Large intestine (tissue), 3 donors: ENCODE measurements around the gene PIK3R3. TPM values are rescaled to one million over a fixed set of nuclear protein-coding genes. Genes with fewer than 3 reads are reported as not detected.
A peak's percentile ranks its signal among the peaks of the same experiment; 100 is the strongest.

ENCODE experiments used
- DNase-seq, 2 donors: peaks; one replicate each; pipeline versions ENCODE4 v3.0.0 to v3.0.0-alpha.2; 2013
- H3K27ac ChIP-seq: one replicate; pipeline ENCODE4 v1.5.1; 2013; ENCODE audit warnings: low read length
- H3K27me3 ChIP-seq: 2 replicates; pipeline ENCODE4 v1.6.1; 2013; ENCODE audit warnings: low read length; ENCODE audit not compliant: control insufficient read depth, insufficient read depth
- H3K36me3 ChIP-seq: 2 replicates; pipeline ENCODE4 v1.6.1; 2013; ENCODE audit warnings: low read length; ENCODE audit not compliant: control insufficient read depth, insufficient read depth
- H3K4me1 ChIP-seq: one replicate; pipeline ENCODE4 v1.6.1; 2013; ENCODE audit warnings: low read length; ENCODE audit not compliant: control insufficient read depth, insufficient read depth
- H3K4me3 ChIP-seq: one replicate; pipeline ENCODE4 v1.5.1; 2013; ENCODE audit warnings: low read length
- H3K9me3 ChIP-seq: one replicate; pipeline ENCODE4 v1.6.1; 2013; ENCODE audit warnings: mild to moderate bottlenecking, low read depth, low read length, moderate library complexity; ENCODE audit not compliant: control insufficient read depth
- WGBS: methylation state at CpG from one replicate; pipeline ENCODE4 v1.1.5; 2013; ENCODE audit warnings: low lambda C conversion rate; ENCODE audit not compliant: insufficient coverage; 5-methylcytosine and 5-hydroxymethylcytosine counted together
- polyA plus RNA-seq: library from polyadenylated mRNA; unstranded; fragments of 120-200 nt; gene quantifications from one replicate; pipeline ENCODE4 v1.2.1, GENCODE V29; 2013

Gene PIK3R3
- polyA plus RNA-seq, 1 donor, result 7.4 TPM

GRCh38 chr1:46153732-46154131 is 21.3 kb upstream of the PIK3R3 start:
- no peaks in the 10 kb centered on the region for H3K4me1 ChIP-seq
- no peaks in the 10 kb centered on the region for H3K9me3 ChIP-seq
- WGBS, result no CpG with 5 or more reads among the region's 1 CpG
- H3K4me3 ChIP-seq, result no peak overlapping the region
- no peaks in the 10 kb centered on the region for H3K27me3 ChIP-seq
- no peaks in the 10 kb centered on the region for H3K36me3 ChIP-seq
- H3K27ac ChIP-seq, result no peak overlapping the region
- no peak for DNase-seq

GRCh38 chr1:46153228-46153627 is 20.8 kb upstream of the PIK3R3 start:
- Histone ChIP-seq H3K9me3 (no peaks in the 10 kb centered on the region), H3K27ac (no peak overlapping the region), H3K4me1 (no peaks in the 10 kb centered on the region), H3K27me3 (no peaks in the 10 kb centered on the region), H3K4me3 (no peak overlapping the region), H3K36me3 (no peaks in the 10 kb centered on the region)
- no CpG with 5 or more reads among the region's 1 CpG for WGBS
- DNase-seq, result no peak

GRCh38 chr1:46152016-46152415 is 19.6 kb upstream of the PIK3R3 start:
- DNase-seq, result no peak
- whole genome bisulfite sequencing, result 100% methylated on average over 1 of the region's 3 CpGs
- H3K4me1 ChIP-seq, result no peaks in the 10 kb centered on the region
- no peak overlapping the region for H3K4me3 ChIP-seq
- H3K27ac ChIP-seq, result no peak overlapping the region
- H3K36me3 ChIP-seq, result no peaks in the 10 kb centered on the region
- H3K27me3 ChIP-seq, result no peaks in the 10 kb centered on the region
- H3K9me3 ChIP-seq, result no peaks in the 10 kb centered on the region

- peaks cover 12% of the 10 kb centered on the region for H3K4me1 ChIP-seq
- H3K27ac ChIP-seq, result no peak overlapping the region
- WGBS, result 100% methylated on average over 1 of the region's 2 CpGs
- no peaks in the 10 kb centered on the region for H3K36me3 ChIP-seq
- no peak for DNase-seq
- no peaks in the 10 kb centered on the region for H3K27me3 ChIP-seq
- H3K4me3 ChIP-seq, result no peak overlapping the region
- H3K9me3 ChIP-seq, result no peaks in the 10 kb centered on the region
These were observed 17.7 kb upstream of the PIK3R3 start for GRCh38 chr1:46150085-46150484.

GRCh38 chr1:46148318-46148717 is 15.9 kb upstream of the PIK3R3 start:
- Histone ChIP-seq H3K27ac (no peak overlapping the region), H3K4me3 (no peak overlapping the region), H3K36me3 (no peaks in the 10 kb centered on the region), H3K9me3 (no peaks in the 10 kb centered on the region), H3K27me3 (no peaks in the 10 kb centered on the region), H3K4me1 (peaks cover 13% of the 10 kb centered on the region)
- no CpG with 5 or more reads among the region's 2 CpGs for whole genome bisulfite sequencing
- no peak for DNase-seq

GRCh38 chr1:46137916-46138315 is 5.5 kb upstream of the PIK3R3 start:
- Histone ChIP-seq H3K27ac (peak overlapping the region; percentile 17), H3K4me3 (no peak overlapping the region), H3K4me1 (peaks cover 5% of the 10 kb centered on the region), H3K36me3 (no peaks in the 10 kb centered on the region), H3K27me3 (no peaks in the 10 kb centered on the region), H3K9me3 (no peaks in the 10 kb centered on the region)
- no CpG with 5 or more reads among the region's 3 CpGs for WGBS
- no peak for DNase-seq

- Histone ChIP-seq H3K4me1 (peaks cover 5% of the 10 kb centered on the region), H3K4me3 (no peak overlapping the region), H3K27ac (no peak overlapping the region), H3K36me3 (no peaks in the 10 kb centered on the region), H3K9me3 (no peaks in the 10 kb centered on the region), H3K27me3 (no peaks in the 10 kb centered on the region)
- DNase-seq, result no peak
These were observed 4.3 kb upstream of the PIK3R3 start for GRCh38 chr1:46136711-46137110.

- no peak for DNase-seq
- H3K4me1 ChIP-seq, result peaks cover 5% of the 10 kb centered on the region
- H3K4me3 ChIP-seq, result no peak overlapping the region
- no peak overlapping the region for H3K27ac ChIP-seq
- H3K36me3 ChIP-seq, result no peaks in the 10 kb centered on the region
- H3K27me3 ChIP-seq, result no peaks in the 10 kb centered on the region
- WGBS, result no CpG with 5 or more reads among the region's 3 CpGs
- H3K9me3 ChIP-seq, result no peaks in the 10 kb centered on the region
These were observed 2.4 kb upstream of the PIK3R3 start for GRCh38 chr1:46134660-46135331.

- no CpG with 5 or more reads among the region's 3 CpGs for WGBS
These were observed 1.4 kb upstream of the PIK3R3 start for GRCh38 chr1:46133781-46134350.

GRCh38 chr1:46133181-46133658 is 791 bp upstream of the PIK3R3 start:
- H3K4me1 ChIP-seq, result peaks cover 5% of the 10 kb centered on the region
- no peak for DNase-seq
- no peaks in the 10 kb centered on the region for H3K9me3 ChIP-seq
- peak overlapping the region; percentile 87 for H3K27ac ChIP-seq
- H3K4me3 ChIP-seq, result peak overlapping the region; percentile 72
- WGBS, result 0% methylated on average over 6 of the region's 22 CpGs
- H3K36me3 ChIP-seq, result no peaks in the 10 kb centered on the region
- peaks cover 3% of the 10 kb centered on the region for H3K27me3 ChIP-seq

More at GRCh38 chr1:46133781-46134350, 1.4 kb upstream of the PIK3R3 start:
- H3K27ac ChIP-seq, result peak overlapping the region; percentile 87
- no peaks in the 10 kb centered on the region for H3K36me3 ChIP-seq
- H3K9me3 ChIP-seq, result no peaks in the 10 kb centered on the region
- peaks cover 3% of the 10 kb centered on the region for H3K27me3 ChIP-seq
- peak overlapping the region; percentile 72 for H3K4me3 ChIP-seq
- no peak for DNase-seq
- H3K4me1 ChIP-seq, result peaks cover 5% of the 10 kb centered on the region
